Measurements from ENCODE around the gene SENP5. TPM values are rescaled to one million over a fixed set of nuclear protein-coding genes. Genes with fewer than 3 reads are reported as not detected.

SENP5 gene
- total RNA-seq, 1 experiment from 2014 or later, result 40.0 TPM

DNA sequence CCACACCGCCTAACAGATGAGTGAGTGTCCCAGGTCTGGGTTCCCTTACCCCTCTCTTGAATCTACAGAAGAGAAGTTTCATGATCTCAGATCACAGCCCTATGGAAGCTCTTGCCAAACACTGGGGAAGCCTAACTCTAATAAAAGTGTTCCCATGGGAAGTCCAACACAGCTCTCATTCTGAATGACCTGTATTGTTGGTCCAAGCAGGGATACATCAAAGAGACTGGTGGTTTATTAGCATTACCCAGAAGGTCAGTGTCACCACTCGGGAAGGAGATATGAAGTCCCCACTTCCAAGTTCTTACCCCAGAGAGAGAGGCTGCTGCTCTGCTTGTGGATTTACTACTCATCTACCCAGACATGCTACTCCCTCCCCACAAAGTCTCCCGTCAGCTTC lies 83.7 kb downstream of the SENP5 start:
- DNase-seq (ENCODE audit: low read depth, low spot score), result peak; percentile 38
- in situ Hi-C loops (cut with HindIII; ENCODE audit: low pct_unique_long_range_greater_than_20kb, low sequenced_read_pairs), result no loop called here

DNA sequence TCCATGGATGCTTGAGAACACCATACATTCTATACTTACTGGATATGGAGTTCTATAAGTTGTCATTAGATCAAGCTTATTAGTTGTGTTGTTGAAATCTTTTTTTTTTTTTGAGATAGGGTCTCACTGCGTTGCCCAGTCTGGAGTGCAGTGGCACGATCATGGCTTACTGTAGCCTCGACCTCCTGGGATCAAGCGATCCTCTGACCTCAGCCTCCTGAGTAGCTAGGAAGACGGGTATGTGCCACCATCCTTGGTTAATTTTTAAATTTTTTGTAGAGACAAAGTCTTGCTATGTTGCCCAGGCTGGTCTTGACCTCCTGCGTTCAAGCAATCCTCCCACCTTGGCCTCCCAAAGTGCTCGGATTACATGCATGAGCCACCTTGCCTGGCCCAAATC lies 87.1 kb downstream of the SENP5 start:
- in situ Hi-C loops (cut with HindIII; ENCODE audit: low pct_unique_long_range_greater_than_20kb, low sequenced_read_pairs), result no loop called here
- DNase-seq (ENCODE audit: low read depth, low spot score), result no peak

DNA sequence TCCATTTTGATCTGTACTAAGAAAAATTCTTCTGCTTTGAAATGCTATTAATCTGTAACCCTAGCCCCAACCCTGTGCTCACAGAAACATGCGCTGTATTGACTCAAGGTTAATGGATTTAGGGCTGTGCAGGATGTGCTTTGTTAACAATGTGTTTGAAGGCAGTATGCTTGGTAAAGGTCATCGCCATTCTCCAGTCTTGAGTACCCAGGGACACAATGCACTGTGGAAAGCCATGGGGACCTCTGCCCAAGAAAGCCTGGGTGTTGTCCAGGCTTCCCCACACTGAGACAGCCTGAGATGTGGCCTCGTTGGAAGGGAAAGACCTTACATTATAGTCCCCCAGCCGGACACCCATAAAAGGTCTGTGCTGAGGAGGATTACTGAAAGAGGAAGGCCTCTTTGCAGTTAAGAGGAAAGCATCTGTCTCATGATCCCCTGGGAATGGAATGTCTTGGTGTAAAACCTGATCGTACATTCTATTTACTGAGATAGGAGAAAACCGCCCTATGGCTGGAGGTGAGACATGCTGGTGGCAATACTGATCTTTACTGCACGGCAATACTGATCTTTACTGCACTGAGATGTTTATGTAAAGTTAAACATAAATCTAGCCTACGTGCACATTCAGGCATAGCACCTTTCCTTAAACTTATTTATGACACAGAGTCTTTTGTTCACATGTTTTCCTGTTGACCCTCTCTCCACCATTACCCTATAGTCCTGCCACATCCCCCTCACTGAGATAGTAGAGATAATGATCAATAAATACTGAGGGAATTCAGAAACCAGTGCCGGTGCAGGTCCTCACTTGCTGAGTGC lies 94.6 kb downstream of the SENP5 start:
- in situ Hi-C loops (cut with HindIII; ENCODE audit: low pct_unique_long_range_greater_than_20kb, low sequenced_read_pairs), result no loop called here

DNA sequence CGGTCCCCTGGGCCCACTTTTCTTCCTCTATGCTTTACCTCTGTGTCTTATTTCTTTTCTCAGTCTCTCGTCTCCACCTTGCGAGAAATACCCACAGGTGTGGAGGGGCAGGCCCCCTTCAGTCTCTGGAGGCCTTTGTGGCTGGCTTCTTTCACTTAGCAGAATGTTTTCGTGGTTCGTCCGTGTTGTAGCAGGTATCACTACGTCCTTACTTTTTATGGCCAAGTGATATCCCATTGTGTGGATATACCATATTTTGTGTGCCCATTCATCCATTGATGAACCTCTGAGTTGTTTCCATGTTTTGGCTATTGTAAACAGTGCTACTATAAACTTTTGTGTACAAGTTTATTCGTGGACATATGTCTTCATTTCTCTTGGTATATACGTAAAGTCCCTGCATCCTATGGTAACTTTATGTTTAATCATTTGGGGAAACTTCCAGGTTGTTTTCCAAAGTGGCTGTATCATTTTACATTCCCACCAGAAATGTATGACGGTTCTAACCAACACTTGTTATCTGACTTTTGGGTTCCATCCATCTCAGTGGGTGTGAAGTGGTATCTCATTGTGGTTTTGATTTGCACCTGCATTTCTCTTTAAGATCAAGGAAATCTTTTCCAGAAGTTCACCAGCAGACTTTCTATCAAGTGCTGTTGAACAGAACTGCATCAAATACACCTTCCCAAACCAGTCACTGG lies 95.4 kb downstream of the SENP5 start:
- in situ Hi-C loops (cut with HindIII; ENCODE audit: low pct_unique_long_range_greater_than_20kb, low sequenced_read_pairs), result no loop called here
- DNase-seq (ENCODE audit: low read depth, low spot score), result no peak

More for the DNA sequence above, 94.6 kb downstream of the SENP5 start:
- no peak for DNase-seq (ENCODE audit: low read depth, low spot score)

DNA sequence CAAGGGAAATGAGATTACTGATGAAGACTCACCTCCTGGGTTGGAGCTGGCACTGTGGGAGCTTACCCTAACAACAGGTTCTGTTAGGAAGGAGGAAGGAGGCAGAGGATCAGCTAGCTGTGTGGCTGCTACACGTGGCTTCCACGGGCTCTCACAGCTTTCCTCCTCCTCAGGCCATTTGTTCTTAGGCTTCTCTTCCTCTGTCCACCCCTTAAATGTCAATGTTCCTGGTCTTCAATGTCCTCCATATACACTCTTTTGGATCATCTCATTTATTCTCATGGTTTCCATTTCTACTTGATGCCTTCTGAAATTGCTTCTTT lies 95.9 kb downstream of the SENP5 start:
- no peak for DNase-seq (ENCODE audit: low read depth, low spot score)
- in situ Hi-C loops (cut with HindIII; ENCODE audit: low pct_unique_long_range_greater_than_20kb, low sequenced_read_pairs), result no loop called here

DNA sequence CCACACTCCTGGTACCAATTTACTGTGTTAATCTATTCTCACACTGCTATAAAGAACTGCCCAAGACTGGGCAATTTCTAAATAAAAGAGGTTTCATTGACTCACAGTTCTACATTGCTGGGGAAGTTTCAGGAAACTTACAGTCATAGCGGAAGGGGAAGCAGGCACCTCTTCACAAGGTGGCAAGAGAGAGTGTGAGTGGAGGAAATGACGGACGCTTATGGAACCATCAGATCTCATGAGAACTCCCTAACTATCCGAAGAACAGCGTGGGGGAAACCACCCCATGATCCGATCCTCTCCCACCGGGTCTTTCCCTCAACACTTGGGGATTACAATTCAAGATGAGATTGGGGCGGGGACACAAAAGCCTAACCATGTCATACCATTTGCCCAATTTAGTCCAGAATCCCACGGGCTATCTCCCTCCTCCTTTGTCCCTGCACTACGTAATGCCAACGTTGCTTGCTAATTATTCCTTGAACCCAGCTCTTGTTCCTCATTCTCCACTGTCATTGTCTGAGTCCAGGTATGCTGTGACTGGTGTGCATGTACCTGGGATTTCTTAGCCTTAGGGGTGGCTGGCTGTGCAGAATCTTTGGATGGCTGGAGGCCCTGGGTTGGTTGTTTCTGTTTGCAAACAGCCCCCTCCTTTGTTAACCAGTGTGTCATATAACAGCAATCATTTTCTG lies 97.5 kb downstream of the SENP5 start:
- DNase-seq (ENCODE audit: low read depth, low spot score), result no peak
- in situ Hi-C loops (cut with HindIII; ENCODE audit: low pct_unique_long_range_greater_than_20kb, low sequenced_read_pairs), result no loop called here

DNA sequence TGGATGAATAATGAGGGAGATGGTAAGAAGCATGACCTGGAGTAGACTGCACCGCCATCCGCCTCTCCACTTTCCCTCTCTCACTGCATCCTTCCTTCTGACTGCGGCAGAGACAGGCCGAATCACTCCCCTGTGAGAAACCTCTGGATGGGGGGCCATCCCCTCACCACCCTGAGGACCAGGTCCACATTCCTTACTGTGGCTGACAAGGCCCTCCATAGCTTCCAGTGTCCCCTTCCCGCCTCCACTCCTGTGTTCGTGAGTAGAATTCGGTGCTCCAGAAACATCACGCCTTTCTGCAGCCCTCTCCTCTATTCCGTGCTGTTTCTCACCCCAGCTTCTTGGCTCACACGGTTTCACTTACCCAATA lies 98.1 kb downstream of the SENP5 start:
- in situ Hi-C loops (cut with HindIII; ENCODE audit: low pct_unique_long_range_greater_than_20kb, low sequenced_read_pairs), result no loop called here
- DNase-seq (ENCODE audit: low read depth, low spot score), result no peak

DNA sequence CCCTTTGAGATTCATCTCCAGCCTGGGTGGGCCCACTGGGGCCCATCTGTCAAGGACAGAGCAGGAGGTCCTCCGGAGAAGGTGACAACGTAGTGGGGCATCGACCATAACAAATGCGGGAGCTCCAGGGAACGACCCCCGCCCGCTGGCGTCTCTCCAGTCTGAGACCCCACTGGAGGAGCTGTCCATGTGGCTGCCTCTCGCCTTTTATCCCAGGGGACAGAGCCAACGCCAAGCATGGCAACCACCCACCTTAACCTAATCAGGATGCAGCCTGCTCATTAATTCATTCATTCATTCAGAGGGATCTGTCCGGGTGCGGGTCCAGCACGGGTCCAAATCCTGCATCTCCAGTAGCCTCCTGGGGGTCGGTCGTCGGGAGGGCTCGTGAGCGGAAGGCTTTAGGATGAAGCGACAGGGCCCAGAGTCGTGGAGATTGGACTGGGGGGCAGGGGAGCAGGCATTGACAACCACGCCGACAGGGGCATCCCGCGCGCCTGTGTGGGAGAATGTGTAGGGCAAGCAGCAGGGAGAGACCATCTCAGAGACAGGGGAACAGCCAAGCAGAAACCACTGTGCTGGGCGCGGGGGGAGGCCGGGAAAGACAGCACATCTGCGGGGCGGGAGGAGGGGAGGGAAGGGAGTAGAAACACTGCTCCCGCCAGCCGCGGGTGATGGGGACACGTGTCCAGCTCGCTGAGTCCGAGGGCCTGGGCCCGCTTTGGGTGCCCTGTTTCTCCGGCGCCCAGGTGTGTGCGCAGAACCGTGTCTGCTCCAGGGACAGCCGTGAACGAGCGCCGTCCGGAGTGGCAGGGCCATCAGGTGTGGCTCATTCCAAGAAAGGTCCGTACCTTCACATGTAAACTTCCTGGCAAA lies 99.0 kb downstream of the SENP5 start:
- DNase-seq (ENCODE audit: low read depth, low spot score), result no peak
- in situ Hi-C loops (cut with HindIII; ENCODE audit: low pct_unique_long_range_greater_than_20kb, low sequenced_read_pairs), result no loop called here

DNA sequence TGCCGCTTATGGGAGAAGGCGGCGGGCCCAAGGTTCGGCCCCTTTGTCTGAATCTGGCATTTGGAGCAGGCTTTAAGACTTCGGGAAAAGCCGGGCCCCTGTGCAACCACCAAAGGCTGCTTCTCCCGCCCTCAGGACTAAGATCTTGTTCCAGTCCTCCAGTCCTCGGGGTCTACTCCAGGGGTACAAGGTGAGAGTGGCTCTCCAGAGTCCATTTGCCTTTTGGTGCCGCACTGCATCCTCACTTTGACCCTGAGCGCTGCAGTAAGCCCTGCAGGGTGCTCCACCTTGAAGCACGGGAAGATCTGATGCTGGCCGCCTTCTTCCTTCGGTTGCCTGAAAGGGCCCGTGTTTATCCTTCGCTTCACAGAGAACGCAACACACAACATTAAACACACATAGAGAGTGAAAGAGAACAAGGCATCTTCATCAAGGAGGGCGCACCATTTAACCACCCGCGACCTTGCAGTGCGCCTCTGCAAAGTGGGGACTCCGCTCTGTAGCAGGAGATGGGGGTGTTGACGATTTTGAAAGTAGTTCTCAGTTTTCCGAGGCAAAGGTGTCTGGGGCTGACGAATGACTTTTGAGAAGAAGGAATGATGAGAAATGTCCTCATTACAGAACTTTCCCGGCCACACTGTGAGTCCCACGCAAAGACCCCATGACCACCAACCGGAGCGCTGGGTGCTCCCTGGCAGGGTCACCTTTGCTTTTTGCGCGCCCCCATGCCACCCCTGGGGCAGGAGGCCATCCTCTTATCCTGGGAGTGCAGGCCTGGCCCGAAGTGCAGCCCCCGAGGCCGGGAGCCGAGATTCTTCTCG lies 99.9 kb downstream of the SENP5 start:
- DNase-seq (ENCODE audit: low read depth, low spot score), result no peak
- in situ Hi-C loops (cut with HindIII; ENCODE audit: low pct_unique_long_range_greater_than_20kb, low sequenced_read_pairs), result no loop called here

DNA sequence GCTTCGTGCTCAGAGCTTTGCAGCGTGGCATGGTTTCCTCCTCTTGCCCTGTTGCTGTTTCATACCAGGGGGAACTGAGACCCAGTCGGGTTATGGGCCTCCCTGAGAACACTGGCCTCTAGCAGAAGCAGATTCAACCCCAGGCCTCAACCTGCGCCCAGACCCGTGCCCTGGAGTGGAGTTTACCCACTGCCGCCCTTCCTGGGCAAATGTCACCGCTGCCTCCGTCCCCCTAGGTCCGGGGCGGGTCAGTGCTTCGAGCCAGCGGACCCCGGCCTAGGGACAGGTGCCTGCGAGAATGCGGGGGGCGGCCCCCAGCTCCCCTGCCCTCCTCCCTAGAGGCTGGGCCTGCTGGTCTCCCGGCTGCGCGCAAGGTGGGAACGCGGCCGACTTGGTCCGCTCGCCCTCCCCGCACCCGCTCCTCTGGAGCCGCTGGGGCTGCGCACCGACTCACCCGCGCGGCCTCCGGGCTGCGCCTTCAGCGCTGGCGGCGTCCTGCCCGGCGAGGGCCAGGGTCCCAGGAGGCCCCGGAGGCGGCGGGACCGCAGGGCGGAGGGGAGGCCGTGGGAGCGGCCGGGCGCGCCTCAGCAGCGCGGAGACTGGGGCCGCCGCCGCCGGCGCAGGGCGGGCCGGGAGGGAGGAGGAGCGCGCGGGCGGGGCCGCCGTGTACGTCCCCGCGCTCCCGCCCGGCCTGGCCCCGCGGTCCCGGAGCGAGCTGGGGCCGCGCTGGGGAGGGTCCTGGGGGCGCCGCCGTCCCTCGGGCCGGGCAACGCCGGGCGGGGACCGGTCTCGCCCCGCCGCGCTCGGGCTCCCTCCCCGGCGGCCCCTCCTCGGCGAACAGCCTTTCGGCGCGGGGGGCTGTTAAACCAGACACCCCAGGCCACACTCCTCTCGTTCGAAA lies 100.8 kb downstream of the SENP5 start, which contains the start of gene PIGZ:
Gene PIGZ (minus strand): TSS at position 601 of the 901 bp plus-strand sequence. CDS start 16,802 bp downstream, outside the sequence.
- in situ Hi-C loops (cut with HindIII; ENCODE audit: low pct_unique_long_range_greater_than_20kb, low sequenced_read_pairs), result no loop called here
- DNase-seq (ENCODE audit: low read depth, low spot score), result no peak

DNA sequence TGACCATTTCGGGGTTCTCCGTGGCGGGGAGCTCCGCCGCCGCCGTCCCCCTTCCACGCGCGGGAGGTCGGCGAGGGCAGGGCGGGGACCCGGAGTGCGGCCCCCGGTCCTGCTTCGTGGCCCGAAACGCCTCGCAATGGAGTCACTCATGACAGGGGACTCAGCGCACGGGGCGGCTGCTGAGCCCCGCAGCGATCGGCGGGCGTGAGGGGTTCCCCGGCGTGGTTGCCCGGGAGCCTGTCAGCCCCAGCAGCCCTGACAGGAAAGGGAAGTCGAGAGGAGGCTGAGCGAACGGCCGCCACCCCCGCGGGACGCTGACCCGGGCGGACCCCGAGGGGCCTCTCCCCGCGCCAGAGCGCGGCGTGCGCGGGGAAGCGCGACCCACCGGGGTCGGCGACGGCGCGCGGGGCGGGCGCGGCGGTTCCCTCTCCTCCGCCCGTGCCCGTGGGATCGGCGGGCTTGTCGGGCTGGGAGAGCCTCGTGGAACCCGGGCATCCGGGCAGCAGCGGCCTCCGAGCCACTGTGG lies 101.5 kb downstream of the SENP5 start:
- no peak for DNase-seq (ENCODE audit: low read depth, low spot score)
- in situ Hi-C loops (cut with HindIII; ENCODE audit: low pct_unique_long_range_greater_than_20kb, low sequenced_read_pairs), result no loop called here

DNA sequence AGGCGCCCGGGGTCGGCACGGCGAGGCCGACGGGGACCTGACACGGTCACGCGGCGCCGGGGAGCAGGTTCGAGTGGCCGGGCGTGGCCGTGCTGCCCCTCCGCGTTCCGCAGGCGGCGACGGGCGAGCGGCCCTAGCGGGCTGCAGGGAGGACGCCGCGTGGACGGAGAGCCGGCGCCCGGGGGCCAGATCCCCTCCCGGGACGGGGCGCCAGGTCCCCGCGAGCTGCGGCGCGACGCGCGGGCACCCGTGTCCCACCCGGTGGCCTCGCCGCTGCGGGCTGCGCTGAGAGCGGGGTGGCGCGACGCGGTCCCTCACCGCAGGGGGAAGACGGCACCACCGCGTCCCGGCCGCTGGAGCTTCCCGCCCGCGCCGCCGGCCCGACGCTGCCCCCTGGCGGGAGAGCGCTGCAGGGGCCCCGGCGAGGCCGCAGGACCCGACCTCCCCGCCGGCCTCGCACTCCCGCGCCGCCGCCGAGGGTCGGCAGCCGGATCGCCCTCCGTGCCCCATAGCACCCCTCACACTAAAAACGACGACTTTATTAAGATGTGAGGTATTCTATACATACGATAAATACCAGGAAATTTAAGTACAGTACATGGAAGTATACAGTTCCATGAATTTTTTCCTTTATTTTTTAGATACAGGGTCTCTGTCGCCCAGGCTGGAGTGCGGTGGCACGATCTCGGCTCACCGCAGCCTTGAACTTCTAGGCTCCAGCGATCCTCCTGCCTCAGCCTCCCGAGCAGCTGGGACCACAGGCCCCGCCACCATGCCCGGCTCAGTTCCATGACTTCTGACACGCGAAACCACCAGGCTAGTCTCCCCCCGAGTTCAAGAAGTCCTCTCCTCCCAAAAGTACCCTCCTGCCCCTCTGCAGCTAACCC lies 102.2 kb downstream of the SENP5 start:
- DNase-seq (ENCODE audit: low read depth, low spot score), result peak; percentile 43
- in situ Hi-C loops (cut with HindIII; ENCODE audit: low pct_unique_long_range_greater_than_20kb, low sequenced_read_pairs), result no loop called here

DNA sequence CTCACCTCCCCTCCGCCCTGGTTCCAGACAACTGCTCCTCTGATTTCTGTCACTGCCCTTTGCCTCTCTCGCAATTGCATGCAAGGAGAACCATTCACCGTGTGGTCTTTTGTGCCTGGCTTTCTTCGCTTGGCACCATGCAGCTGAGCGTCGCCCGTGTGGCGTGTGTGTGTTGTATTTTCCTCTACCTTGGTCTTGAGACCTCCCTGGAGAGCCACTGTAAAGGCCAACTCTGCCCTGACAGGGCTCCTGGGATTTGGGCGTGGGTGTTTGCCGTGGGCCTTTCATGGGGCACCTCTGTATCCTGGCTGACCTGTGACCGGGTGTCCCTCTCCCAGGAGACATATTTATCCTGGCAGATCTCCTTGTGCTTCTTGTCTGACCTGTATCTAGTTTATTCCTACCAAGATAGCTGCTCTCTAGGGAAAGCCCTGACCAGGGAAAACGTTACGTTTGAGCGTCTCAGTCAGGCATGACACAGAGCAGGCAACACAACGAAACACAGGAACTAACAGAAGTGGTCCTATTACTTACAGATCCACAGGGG lies 102.9 kb downstream of the SENP5 start:
- no peak for DNase-seq (ENCODE audit: low read depth, low spot score)
- in situ Hi-C loops (cut with HindIII; ENCODE audit: low pct_unique_long_range_greater_than_20kb, low sequenced_read_pairs), result no loop called here

DNA sequence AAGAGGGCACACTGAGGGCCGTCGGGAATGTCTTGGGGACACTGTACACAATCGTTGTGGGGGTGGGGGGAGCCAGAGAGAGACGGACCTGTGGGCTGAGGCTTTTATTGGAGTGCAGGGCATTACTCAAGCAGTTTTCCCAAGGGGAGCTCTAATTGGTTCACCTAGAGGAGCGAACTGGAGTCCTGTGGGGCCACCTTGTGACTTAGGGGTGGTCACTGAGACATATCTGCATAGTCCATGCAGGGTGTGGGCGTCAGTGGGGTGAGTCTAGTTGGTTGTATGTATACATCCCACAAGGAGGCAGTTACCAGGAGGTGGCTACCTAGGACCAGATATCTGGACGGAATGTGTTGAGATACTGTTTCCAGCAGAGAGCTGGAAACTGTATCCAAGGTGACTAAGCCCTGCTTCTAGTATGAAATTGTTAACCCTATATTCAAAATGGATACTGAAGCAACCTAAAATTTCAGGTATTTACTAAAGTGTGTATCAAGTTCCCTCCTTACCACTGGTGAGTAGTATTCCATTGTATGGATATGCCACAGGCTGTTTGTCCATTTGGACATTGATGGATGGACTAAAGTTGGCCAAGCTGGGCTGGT lies 103.5 kb downstream of the SENP5 start:
- DNase-seq (ENCODE audit: low read depth, low spot score), result no peak
- in situ Hi-C loops (cut with HindIII; ENCODE audit: low pct_unique_long_range_greater_than_20kb, low sequenced_read_pairs), result no loop called here
